Natural killer cell (primary cell): ENCODE measurements around the gene RIPOR2. TPM values are rescaled to one million over a fixed set of nuclear protein-coding genes. Genes with fewer than 3 reads are reported as not detected.

Experiments used
- ATAC-seq, 3 donors: fragments of 150-1000 bp in 2 of 3; fragments of 200-7000 bp in 1 of 3; cut with Tn5 transposase; 1 replicate in 1 of 3; 2 replicates in 2 of 3; pipeline ENCODE4 v1.10.0; 2021; ENCODE audit warnings: mild to moderate bottlenecking in 2 of 3, moderate library complexity in 2 of 3
- DNase-seq, 2 donors: peaks; one replicate each; pipeline versions ENCODE4 v3.0.0 to v3.0.0-alpha.2; 2013 to 2021; ENCODE audit warnings: mixed read lengths in 1 of 2
- H3K27ac ChIP-seq: one replicate; pipeline ENCODE4 v1.5.1; 2013; ENCODE audit warnings: mild to moderate bottlenecking, low read length
- H3K27me3 ChIP-seq: one replicate; pipeline ENCODE4 v1.6.1; 2013; ENCODE audit warnings: low read length; ENCODE audit not compliant: control insufficient read depth, insufficient read depth
- H3K36me3 ChIP-seq: one replicate; pipeline ENCODE4 v1.6.1; 2013; ENCODE audit warnings: low read length; ENCODE audit not compliant: control insufficient read depth, insufficient read depth
- H3K4me1 ChIP-seq: one replicate; pipeline ENCODE4 v1.6.1; 2013; ENCODE audit warnings: low read length; ENCODE audit not compliant: control insufficient read depth, insufficient read depth
- H3K4me3 ChIP-seq: one replicate; pipeline ENCODE4 v1.5.1; 2013; ENCODE audit warnings: low read length
- H3K9me3 ChIP-seq: one replicate; pipeline ENCODE4 v1.6.1; 2013; ENCODE audit warnings: low read length; ENCODE audit not compliant: control insufficient read depth, insufficient read depth
- H3K27ac Mint-ChIP-seq, 2 donors: one replicate each; pipeline ENCODE4 v1.8.0; 2022; ENCODE audit warnings: mild to moderate bottlenecking in 2 of 2, mixed read lengths in 2 of 2, moderate library complexity in 1 of 2
- H3K27me3 Mint-ChIP-seq, 2 donors: one replicate each; pipeline ENCODE4 v1.8.0; 2022; ENCODE audit warnings: low read depth in 2 of 2, mixed read lengths in 2 of 2
- H3K36me3 Mint-ChIP-seq: one replicate; pipeline ENCODE4 v1.8.0; 2022; ENCODE audit warnings: mixed read lengths
- H3K4me1 Mint-ChIP-seq, 2 donors: one replicate each; pipeline ENCODE4 v1.8.0; 2022; ENCODE audit warnings: mixed read lengths in 2 of 2
- H3K4me3 Mint-ChIP-seq: one replicate; pipeline ENCODE4 v1.8.0; 2022; ENCODE audit warnings: mild to moderate bottlenecking, moderate library complexity, mixed read lengths
- H3K9me3 Mint-ChIP-seq, 2 donors: one replicate each; pipeline ENCODE4 v1.8.0; 2022; ENCODE audit warnings: mixed read lengths in 2 of 2
- WGBS: methylation state at CpG from one replicate; pipeline ENCODE4 v1.1.7; 2013; ENCODE audit warnings: missing lambda C conversion rate; ENCODE audit not compliant: insufficient coverage; 5-methylcytosine and 5-hydroxymethylcytosine counted together
- intact Hi-C: fragments of 100-400 bp; cut with micrococcal nuclease; formaldehyde crosslinking; loops from one replicate; pipeline ENCODE4 v1.14.2; 2022
- total RNA-seq, 4 donors: library from RNA; stranded (reverse); fragments of 120-200 nt in 1 of 4; gene quantifications; one replicate each; pipeline versions ENCODE4 v1.2.3 to v1.2.4, GENCODE V29; 2013 to 2022
- TF ChIP-seq, protein P1 (sequence below): fragments of 200-600 bp; IDR thresholded peaks from one replicate; pipeline ENCODE4 v1.8.0; 2022; ENCODE audit warnings: antibody characterized with exemption

RIPOR2 gene
- total RNA-seq, 3 donors from 2014 or later (not counting 1 experiment from before 2014, with no cell fraction given) = 234 to 312 (median 299) TPM

DNA sequence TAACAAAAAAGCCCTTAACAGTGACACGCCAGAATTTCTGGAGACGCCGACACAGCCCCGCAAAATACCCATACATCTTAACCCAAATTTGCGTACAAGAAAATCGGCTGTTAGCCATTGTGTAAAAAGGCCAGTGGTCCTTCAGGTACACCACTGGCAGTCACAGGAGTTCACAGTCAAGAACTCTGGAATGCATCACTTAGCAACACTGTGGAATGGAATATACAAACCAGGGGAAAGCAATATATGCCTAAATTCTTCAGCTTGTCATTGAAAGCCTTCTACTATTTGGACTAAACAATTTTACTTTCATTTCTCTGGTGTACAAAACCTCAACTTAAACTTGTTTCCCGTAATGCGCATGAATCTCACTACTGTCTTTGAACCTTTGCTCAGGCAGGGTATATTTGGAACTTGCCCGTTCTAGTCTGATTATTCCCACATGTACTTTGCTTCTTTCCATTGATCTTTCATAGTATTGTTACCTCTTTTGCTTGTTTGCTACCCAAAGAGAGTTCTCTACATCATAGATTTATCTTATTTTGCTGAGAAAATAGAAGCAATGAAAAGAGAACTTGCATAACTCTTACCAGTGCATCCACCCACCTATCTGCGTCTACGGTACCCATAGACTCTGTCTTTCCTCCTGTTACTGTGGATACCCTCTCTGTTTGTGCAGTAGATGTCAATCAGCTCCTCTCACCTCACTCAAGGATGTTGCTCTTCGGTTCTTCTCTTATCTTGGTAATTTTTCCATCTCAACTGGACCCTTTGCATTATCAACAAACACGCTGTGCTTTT lies 136.8 kb downstream of the RIPOR2 start, which contains the start of gene ARMH2:
Gene ARMH2, minus strand, starts transcription at position 178 of the 801 bp plus-strand sequence. Its CDS starts 60 bp downstream, at position 118.
- DNase-seq = no peak
- Histone ChIP-seq H3K27me3 (no peaks in the 10 kb centered on the region), H3K36me3 (peaks cover 24% of the 10 kb centered on the region), H3K9me3 (no peaks in the 10 kb centered on the region), H3K27ac (no peak within 1 kb of the TSS), H3K4me1 (no peaks in the 10 kb centered on the region), H3K4me3 (no peak within 1 kb of the TSS)
- Mint-ChIP-seq H3K4me3 (no peak within 1 kb of the TSS), H3K9me3 (no peaks in the 10 kb centered on the region), H3K27ac (peak within 1 kb of the TSS; percentile 51 to 73), H3K4me1 (peaks cover 11 to 20% of the 10 kb centered on the region in 2 donors), H3K27me3 (no peaks in the 10 kb centered on the region), H3K36me3 (no peaks in the 10 kb centered on the region)
- whole genome bisulfite sequencing = 94% methylated on average over 13 of the region's 13 CpGs
- intact Hi-C loops = no loop called here
- no peak for ATAC-seq
- TF ChIP-seq, protein P1, sequence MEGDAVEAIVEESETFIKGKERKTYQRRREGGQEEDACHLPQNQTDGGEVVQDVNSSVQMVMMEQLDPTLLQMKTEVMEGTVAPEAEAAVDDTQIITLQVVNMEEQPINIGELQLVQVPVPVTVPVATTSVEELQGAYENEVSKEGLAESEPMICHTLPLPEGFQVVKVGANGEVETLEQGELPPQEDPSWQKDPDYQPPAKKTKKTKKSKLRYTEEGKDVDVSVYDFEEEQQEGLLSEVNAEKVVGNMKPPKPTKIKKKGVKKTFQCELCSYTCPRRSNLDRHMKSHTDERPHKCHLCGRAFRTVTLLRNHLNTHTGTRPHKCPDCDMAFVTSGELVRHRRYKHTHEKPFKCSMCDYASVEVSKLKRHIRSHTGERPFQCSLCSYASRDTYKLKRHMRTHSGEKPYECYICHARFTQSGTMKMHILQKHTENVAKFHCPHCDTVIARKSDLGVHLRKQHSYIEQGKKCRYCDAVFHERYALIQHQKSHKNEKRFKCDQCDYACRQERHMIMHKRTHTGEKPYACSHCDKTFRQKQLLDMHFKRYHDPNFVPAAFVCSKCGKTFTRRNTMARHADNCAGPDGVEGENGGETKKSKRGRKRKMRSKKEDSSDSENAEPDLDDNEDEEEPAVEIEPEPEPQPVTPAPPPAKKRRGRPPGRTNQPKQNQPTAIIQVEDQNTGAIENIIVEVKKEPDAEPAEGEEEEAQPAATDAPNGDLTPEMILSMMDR = no peak

DNA sequence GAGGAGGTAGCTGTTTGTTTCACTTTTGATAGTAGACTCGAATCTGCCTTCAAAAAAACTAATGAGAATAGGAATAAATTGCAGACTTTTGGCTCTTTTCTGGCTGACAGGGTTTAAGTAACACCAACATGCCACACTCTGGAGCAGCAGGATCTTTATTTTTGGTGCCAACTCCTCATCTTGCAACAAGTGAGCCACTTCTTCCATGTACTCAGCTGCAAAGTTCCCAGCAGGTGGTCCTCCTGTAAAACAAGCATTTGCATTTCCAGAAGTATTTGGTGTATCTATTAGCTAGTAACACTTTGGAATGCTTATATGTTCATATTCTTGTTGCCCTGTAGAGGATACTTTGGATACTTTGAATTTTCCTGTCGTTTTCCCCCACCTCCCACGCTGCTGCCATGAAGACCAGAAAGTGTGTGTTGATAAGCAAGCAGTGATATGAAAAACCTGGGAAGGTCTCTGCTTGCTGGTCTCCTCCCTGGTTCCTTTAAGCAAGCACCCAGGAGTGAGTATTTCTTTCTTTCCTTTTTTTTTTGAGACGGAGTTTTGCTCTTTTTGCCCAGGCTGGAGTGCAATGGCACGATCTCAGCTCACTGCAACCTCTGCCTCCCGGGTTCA lies 138.1 kb downstream of the RIPOR2 start:
- DNase-seq = no peak
- Mint-ChIP-seq H3K4me3 (no peak overlapping the region), H3K36me3 (no peaks in the 10 kb centered on the region), H3K27ac (peak overlapping the region; percentile 19 to 73), H3K4me1 (peaks cover 11 to 20% of the 10 kb centered on the region in 2 donors), H3K27me3 (no peaks in the 10 kb centered on the region), H3K9me3 (no peaks in the 10 kb centered on the region)
- H3K27ac ChIP-seq = no peak overlapping the region
- H3K4me1 ChIP-seq = no peaks in the 10 kb centered on the region
- intact Hi-C loops = no loop called here
- TF ChIP-seq, protein P1 = no peak
- no peak for ATAC-seq
- H3K9me3 ChIP-seq = no peaks in the 10 kb centered on the region
- H3K4me3 ChIP-seq = no peak overlapping the region
- 90% methylated on average over 5 of the region's 6 CpGs for WGBS
- H3K27me3 ChIP-seq = no peaks in the 10 kb centered on the region
- peaks cover 13% of the 10 kb centered on the region for H3K36me3 ChIP-seq

DNA sequence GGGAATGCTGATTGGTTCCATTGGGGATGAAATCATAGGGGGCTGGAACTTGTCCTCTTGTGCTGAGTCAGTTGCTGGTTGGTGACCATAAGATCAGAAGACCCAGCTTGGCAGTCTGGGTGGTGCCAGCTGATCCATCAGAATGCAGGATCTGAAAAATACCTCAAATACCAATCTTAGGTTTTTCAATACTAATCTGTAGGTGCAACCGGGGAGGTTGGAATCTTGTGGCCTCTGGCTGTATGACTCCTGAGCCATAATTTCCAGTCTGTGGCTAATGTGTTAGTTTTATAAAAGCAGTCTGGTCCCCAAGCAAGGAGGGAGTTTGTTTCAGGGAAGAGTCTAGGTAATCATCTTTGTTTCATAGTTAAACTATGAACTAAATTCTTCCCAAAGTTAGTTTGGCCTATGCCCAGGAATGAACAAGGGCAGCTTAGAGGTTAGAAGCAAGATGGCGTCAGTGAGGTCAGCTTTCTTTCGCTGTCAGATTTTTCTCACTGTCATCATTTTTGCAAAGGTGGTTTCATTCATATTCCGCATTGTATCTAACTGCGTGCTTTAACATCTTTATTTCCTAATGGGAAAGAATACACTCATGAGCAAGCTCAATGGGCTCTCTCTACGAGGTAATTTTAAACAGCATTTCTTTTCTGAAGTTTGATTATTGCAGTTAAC lies 139.0 kb downstream of the RIPOR2 start:
- Histone ChIP-seq H3K4me1 (no peaks in the 10 kb centered on the region), H3K27ac (no peak overlapping the region), H3K4me3 (no peak overlapping the region), H3K27me3 (no peaks in the 10 kb centered on the region), H3K36me3 (peaks cover 8% of the 10 kb centered on the region), H3K9me3 (no peaks in the 10 kb centered on the region)
- no peak for ATAC-seq
- no peak for DNase-seq
- H3K4me1 Mint-ChIP-seq = peaks cover 11 to 20% of the 10 kb centered on the region in 2 donors
- no peaks in the 10 kb centered on the region for H3K36me3 Mint-ChIP-seq
- no peak overlapping the region for H3K4me3 Mint-ChIP-seq
- 94% methylated on average over 6 of the region's 6 CpGs for WGBS
- no peaks in the 10 kb centered on the region for H3K9me3 Mint-ChIP-seq
- intact Hi-C loops = no loop called here
- H3K27me3 Mint-ChIP-seq = no peaks in the 10 kb centered on the region
- peak overlapping the region; percentile 10 to 72 for H3K27ac Mint-ChIP-seq
- TF ChIP-seq, protein P1 = no peak
